GM20000 (cell line): Measurements from ENCODE around the gene TRAPPC12.
"Not testable (repeated sequence)": the region's sequence is repeated elsewhere in the genome, so short reads cannot be mapped to it uniquely, and the experiment has no call there.

Source experiments
- DNase-seq: peaks from one replicate; pipeline ENCODE4 v3.0.0; 2012; ENCODE audit warnings: low spot score
- CTCF ChIP-seq: IDR thresholded peaks from 2 replicates; pipeline ENCODE4 v1.5.1; 2012; ENCODE audit warnings: mild to moderate bottlenecking, control low read depth; ENCODE audit errors: extremely low read depth, missing control alignments

The TRAPPC12 gene

GRCh38 chr2:3354986-3355385 lies 24.5 kb upstream of the TRAPPC12 start:
- TF ChIP-seq CTCF, result no peak
- DNase-seq, result no peak

DNA sequence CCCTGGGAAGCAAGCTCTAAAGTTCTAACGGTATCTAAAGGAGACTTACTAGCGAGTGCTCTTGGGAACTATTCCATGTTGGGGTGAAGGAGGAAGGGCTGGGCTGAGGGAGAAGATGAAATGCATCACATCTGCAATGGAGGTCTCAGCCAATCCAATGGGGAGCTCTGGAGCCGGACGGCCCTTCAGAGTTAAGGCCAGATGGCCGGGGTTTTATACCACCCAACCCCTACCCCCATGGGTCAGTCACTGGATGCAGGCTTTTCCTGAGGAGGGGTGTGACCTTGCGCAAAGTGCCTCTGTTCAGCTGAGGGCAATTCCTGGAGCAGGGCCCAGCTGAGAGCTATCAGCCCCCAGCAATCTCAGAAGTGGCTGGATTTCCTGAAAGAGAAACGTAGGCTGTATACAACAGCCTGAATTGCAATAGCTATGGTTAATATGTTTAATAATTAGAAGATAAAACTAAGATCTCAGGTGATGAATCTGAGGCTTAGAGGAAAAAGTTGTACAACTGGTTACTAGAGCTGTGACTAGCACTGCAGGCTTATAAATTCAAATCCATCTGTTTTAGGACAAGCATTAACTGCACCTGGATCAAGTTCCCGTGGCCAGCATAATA lies 23.4 kb upstream of the TRAPPC12 start:
- DNase-seq, result no peak
- no peak for TF ChIP-seq CTCF

DNA sequence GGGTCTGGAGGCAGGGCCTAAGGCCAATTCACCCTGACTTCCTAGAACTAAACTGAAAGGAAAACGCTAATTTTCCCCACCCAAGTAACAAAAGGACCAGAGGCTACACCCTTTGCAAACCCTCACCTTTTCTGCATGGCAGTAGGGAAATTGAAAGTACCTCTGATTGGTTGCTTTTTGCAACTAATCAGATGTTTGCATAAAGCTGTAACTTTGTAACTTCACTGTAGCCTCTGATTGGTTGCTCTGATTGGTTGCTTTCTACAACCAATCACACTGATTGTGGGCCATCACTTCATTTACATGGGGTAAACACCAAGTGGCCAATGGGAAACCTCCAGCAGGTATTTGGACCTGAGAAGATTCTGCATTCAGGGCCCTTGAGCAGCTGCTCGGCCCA lies 22.7 kb upstream of the TRAPPC12 start:
- TF ChIP-seq CTCF, result no peak
- no peak for DNase-seq

- DNase-seq, result not testable (repeated sequence)
Observed at GRCh38 chr2:3357446-3357845, 22.0 kb upstream of the TRAPPC12 start.

DNA sequence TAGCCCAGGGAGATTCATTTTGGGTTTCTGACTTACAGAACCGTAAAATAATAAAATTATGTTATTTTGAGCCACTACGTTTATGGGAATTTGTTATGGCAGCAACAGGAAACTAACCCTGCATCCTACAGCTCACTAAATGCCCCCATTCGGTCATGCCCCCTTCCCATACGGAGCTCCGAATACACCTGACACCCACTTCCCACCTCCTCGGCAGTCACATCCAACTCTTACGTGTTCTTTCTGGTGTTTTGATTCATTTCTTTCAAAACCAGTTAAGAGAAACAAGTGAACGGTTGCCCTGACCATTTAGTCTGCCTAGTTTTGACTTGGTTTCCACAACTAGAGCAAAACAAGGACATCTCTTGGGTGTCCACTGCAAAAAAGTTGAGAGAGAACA lies 21.6 kb upstream of the TRAPPC12 start:
- no peak for TF ChIP-seq CTCF
- DNase-seq, result no peak

- no peak for TF ChIP-seq CTCF
- no peak for DNase-seq
Observed at GRCh38 chr2:3361518-3362389, 17.7 kb upstream of the TRAPPC12 start.

DNA sequence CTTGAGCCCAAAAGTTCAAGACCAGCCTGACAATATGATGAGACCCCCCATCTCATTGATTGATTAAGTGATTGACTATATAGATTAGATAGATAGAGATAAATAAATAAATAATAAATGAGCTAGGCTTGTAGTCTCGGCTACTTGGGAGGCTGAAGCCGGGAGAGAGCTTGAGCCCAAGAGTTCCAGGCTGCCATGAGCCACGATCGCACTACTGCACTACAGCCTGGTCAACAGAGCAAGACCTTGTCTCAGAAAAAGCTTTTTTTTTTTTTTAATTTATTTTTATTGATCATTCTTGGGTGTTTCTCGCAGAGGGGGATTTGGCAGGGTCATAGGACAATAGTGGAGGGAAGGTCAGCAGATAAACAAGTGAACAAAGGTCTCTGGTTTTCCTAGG lies 14.3 kb upstream of the TRAPPC12 start:
- TF ChIP-seq CTCF, result no peak
- DNase-seq, result no peak
